ENCODE results near the gene GATB.

The GATB gene

GRCh38 chr4:151799417-151800012 lies 38.7 kb upstream of the GATB start (continued):
- TF ChIP-seq ESRRG (CRISPR knock-in tag; IDR thresholded peaks at IDR 0.05) (no peak), ZNF70 (CRISPR knock-in tag; IDR thresholded peaks at IDR 0.05) (no peak), ZNF565 (CRISPR knock-in tag; conservative IDR thresholded peaks at IDR 0.05; ENCODE audit: low read depth) (no peak), SNAI2 (CRISPR knock-in tag; IDR thresholded peaks at IDR 0.05) (no peak)

DNA sequence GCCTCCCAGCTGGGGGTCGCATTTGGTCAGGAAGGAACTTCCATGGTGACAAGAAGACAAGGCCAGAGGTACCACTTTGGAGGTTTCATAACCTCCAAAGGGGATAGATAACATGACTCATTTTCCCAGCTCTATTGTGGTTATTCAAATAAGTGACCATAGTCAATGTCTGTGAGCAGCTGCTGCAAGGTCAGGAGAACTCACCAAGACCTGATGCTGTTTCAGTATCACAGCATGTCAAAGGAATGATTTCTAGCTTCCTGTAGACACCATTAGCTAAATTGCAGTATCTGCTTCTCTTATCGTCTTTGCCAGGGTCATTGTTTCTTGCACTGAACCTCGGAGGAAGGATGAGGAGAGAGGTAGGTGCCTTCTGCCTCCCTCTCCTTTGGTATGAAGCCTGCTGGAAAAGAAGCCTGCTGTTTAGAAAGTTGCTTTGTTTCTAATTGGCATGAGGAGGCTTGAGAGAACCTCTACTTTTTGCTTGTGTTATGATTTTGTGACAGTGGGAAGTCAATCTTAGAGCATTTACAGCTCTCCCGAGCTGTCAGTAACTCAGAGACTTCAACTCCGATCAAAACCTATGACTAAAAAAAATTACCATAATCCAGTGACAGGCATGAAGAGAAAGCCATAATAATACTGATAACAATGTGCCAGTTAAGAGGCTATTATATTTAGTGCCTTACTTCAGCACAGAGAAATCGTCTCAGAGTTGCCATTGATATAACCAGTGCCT lies 38.0 kb upstream of the GATB start:
- no peak for ATAC-seq
- TF ChIP-seq, protein P1, sequence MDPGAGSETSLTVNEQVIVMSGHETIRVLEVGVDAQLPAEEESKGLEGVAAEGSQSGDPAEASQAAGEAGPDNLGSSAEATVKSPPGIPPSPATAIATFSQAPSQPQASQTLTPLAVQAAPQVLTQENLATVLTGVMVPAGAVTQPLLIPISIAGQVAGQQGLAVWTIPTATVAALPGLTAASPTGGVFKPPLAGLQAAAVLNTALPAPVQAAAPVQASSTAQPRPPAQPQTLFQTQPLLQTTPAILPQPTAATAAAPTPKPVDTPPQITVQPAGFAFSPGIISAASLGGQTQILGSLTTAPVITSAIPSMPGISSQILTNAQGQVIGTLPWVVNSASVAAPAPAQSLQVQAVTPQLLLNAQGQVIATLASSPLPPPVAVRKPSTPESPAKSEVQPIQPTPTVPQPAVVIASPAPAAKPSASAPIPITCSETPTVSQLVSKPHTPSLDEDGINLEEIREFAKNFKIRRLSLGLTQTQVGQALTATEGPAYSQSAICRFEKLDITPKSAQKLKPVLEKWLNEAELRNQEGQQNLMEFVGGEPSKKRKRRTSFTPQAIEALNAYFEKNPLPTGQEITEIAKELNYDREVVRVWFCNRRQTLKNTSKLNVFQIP (CRISPR knock-in tag; IDR thresholded peaks at IDR 0.05; ENCODE audit: borderline replicate concordance, low read depth): no peak
- TF ChIP-seq PPARA (CRISPR knock-in tag; IDR thresholded peaks at IDR 0.05; ENCODE audit: borderline replicate concordance): no peak
- TF ChIP-seq ZNF565 (CRISPR knock-in tag; conservative IDR thresholded peaks at IDR 0.05; ENCODE audit: low read depth): no peak
- no peak for TF ChIP-seq GLIS3 (CRISPR knock-in tag; IDR thresholded peaks at IDR 0.05)
- TF ChIP-seq ESRRG (CRISPR knock-in tag; IDR thresholded peaks at IDR 0.05): no peak
- no peak for TF ChIP-seq RARB (CRISPR knock-in tag; IDR thresholded peaks at IDR 0.05)
- TF ChIP-seq ZNF70 (CRISPR knock-in tag; IDR thresholded peaks at IDR 0.05): no peak
- no peak for TF ChIP-seq ZFP3 (CRISPR knock-in tag; IDR thresholded peaks at IDR 0.05)

GRCh38 chr4:151797853-151798252 lies 37.0 kb upstream of the GATB start:
- ATAC-seq: no peak
- no peak for TF ChIP-seq TCF4 (CRISPR knock-in tag; IDR thresholded peaks at IDR 0.05; ENCODE audit: borderline replicate concordance)
- TF ChIP-seq BACH2 (CRISPR knock-in tag; IDR thresholded peaks at IDR 0.05; ENCODE audit: borderline replicate concordance): no peak
- no peak for TF ChIP-seq SNAI2 (CRISPR knock-in tag; IDR thresholded peaks at IDR 0.05)
- TF ChIP-seq ZFP3 (CRISPR knock-in tag; IDR thresholded peaks at IDR 0.05): no peak
- TF ChIP-seq GLIS3 (CRISPR knock-in tag; IDR thresholded peaks at IDR 0.05): no peak
- no peak for TF ChIP-seq RARB (CRISPR knock-in tag; IDR thresholded peaks at IDR 0.05)
- no peak for TF ChIP-seq TOX (CRISPR knock-in tag; IDR thresholded peaks at IDR 0.05; ENCODE audit: borderline replicate concordance)
- no peak for TF ChIP-seq CREB5 (CRISPR knock-in tag; IDR thresholded peaks at IDR 0.05; ENCODE audit: low read depth)
- TF ChIP-seq ZNF8 (CRISPR knock-in tag; IDR thresholded peaks at IDR 0.05): no peak
- TF ChIP-seq ZC3H10 (CRISPR knock-in tag; IDR thresholded peaks at IDR 0.05): no peak
- no peak for TF ChIP-seq ZNF70 (CRISPR knock-in tag; IDR thresholded peaks at IDR 0.05)

DNA sequence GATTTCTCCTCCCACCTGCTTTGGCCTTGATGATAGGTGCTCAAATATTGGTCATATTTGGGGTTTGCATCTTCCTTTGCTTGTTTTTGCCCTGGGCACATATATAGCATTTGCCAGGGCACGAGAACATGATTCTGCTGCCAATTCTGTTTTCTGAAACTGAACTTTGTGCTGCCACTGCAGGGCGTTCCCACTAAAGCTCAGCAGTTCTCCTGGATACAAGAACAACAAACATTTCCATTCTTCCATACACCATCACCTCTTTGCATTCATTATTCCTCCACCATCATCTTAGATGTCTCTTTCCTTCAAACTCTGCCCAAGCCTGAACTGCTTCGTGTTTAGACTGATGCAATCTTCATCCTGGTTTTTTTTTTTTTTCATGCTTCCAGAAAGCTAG lies 36.3 kb upstream of the GATB start:
- ATAC-seq: no peak
- TF ChIP-seq TCF4 (CRISPR knock-in tag; IDR thresholded peaks at IDR 0.05; ENCODE audit: borderline replicate concordance): no peak
- TF ChIP-seq ZFP30 (CRISPR knock-in tag; IDR thresholded peaks at IDR 0.05): no peak
- TF ChIP-seq ZFP3 (CRISPR knock-in tag; IDR thresholded peaks at IDR 0.05): no peak
- no peak for TF ChIP-seq SNAI2 (CRISPR knock-in tag; IDR thresholded peaks at IDR 0.05)
- TF ChIP-seq TSHZ2 (CRISPR knock-in tag; IDR thresholded peaks at IDR 0.05): no peak
- TF ChIP-seq ISL1 (CRISPR knock-in tag; IDR thresholded peaks at IDR 0.05): no peak
- no peak for TF ChIP-seq ZC3H10 (CRISPR knock-in tag; IDR thresholded peaks at IDR 0.05)
- TF ChIP-seq, protein P1 (CRISPR knock-in tag; IDR thresholded peaks at IDR 0.05; ENCODE audit: borderline replicate concordance, low read depth): no peak
- no peak for TF ChIP-seq BACH2 (CRISPR knock-in tag; IDR thresholded peaks at IDR 0.05; ENCODE audit: borderline replicate concordance)
- no peak for TF ChIP-seq ZNF565 (CRISPR knock-in tag; conservative IDR thresholded peaks at IDR 0.05; ENCODE audit: low read depth)
- TF ChIP-seq, protein P2, sequence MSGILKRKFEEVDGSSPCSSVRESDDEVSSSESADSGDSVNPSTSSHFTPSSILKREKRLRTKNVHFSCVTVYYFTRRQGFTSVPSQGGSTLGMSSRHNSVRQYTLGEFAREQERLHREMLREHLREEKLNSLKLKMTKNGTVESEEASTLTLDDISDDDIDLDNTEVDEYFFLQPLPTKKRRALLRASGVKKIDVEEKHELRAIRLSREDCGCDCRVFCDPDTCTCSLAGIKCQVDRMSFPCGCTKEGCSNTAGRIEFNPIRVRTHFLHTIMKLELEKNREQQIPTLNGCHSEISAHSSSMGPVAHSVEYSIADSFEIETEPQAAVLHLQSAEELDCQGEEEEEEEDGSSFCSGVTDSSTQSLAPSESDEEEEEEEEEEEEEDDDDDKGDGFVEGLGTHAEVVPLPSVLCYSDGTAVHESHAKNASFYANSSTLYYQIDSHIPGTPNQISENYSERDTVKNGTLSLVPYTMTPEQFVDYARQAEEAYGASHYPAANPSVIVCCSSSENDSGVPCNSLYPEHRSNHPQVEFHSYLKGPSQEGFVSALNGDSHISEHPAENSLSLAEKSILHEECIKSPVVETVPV (CRISPR knock-in tag; IDR thresholded peaks at IDR 0.05): no peak
- no peak for TF ChIP-seq ESRRG (CRISPR knock-in tag; IDR thresholded peaks at IDR 0.05)
- no peak for TF ChIP-seq ZNF70 (CRISPR knock-in tag; IDR thresholded peaks at IDR 0.05)
- no peak for TF ChIP-seq ARNTL (CRISPR knock-in tag; IDR thresholded peaks at IDR 0.05; ENCODE audit: borderline replicate concordance, low read depth)
- TF ChIP-seq TOX (CRISPR knock-in tag; IDR thresholded peaks at IDR 0.05; ENCODE audit: borderline replicate concordance): no peak
- no peak for TF ChIP-seq RARB (CRISPR knock-in tag; IDR thresholded peaks at IDR 0.05)
